Measurements from ENCODE around the gene CACNA1C.

- TF ChIP-seq, protein P1, sequence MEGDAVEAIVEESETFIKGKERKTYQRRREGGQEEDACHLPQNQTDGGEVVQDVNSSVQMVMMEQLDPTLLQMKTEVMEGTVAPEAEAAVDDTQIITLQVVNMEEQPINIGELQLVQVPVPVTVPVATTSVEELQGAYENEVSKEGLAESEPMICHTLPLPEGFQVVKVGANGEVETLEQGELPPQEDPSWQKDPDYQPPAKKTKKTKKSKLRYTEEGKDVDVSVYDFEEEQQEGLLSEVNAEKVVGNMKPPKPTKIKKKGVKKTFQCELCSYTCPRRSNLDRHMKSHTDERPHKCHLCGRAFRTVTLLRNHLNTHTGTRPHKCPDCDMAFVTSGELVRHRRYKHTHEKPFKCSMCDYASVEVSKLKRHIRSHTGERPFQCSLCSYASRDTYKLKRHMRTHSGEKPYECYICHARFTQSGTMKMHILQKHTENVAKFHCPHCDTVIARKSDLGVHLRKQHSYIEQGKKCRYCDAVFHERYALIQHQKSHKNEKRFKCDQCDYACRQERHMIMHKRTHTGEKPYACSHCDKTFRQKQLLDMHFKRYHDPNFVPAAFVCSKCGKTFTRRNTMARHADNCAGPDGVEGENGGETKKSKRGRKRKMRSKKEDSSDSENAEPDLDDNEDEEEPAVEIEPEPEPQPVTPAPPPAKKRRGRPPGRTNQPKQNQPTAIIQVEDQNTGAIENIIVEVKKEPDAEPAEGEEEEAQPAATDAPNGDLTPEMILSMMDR (IDR thresholded peaks at IDR 0.05) = no peak
- TF ChIP-seq POLR2A (IDR thresholded peaks at IDR 0.05) = no peak
These were observed 183.9 kb downstream of the CACNA1C start for GRCh38 chr12:2236506-2237294.
